K562 (cell line): ENCODE measurements around the gene CNPY4. TPM values are rescaled to one million over a fixed set of nuclear protein-coding genes. Genes with fewer than 3 reads are reported as not detected.
A peak's percentile ranks its signal among the peaks of the same experiment; 100 is the strongest.

ENCODE experiments used
- ARID2 ChIP-seq: fragments of 450-650 bp; IDR thresholded peaks from 2 replicates; pipeline ENCODE4 v1.6.1; 2017; ENCODE audit warnings: antibody characterized with exemption, mild to moderate bottlenecking
- CBX2 ChIP-seq: fragments of 200-600 bp; sonication (generic); IDR thresholded peaks from one replicate; pipeline ENCODE4 v1.6.1; 2012; ENCODE audit warnings: mild to moderate bottlenecking, low read length, inconsistent platforms; ENCODE audit not compliant: insufficient read depth, poor library complexity, severe bottlenecking
- CTCF ChIP-seq, 3 experiments: IDR thresholded peaks in 2 of 3; conservative IDR thresholded peaks in 1 of 3; 2 replicates each; pipeline ENCODE4 v1.5.1; 2011 to 2012; ENCODE audit warnings: low read length in 3 of 3, mild to moderate bottlenecking in 3 of 3, control low read depth in 2 of 3, improper control_type of control experiment in 1 of 3, inconsistent platforms in 1 of 3, low read depth in 1 of 3, mixed read lengths in 1 of 3, moderate library complexity in 1 of 3; ENCODE audit not compliant: insufficient read depth in 2 of 3
- HINFP ChIP-seq: fragments of 450-650 bp; conservative IDR thresholded peaks from 2 replicates; pipeline ENCODE4 v1.6.1; 2016; ENCODE audit warnings: missing genetic modification characterization, low read depth, mild to moderate bottlenecking, control low read depth, missing compliant biosample characterization
- KLF13 ChIP-seq: fragments of 450-650 bp; IDR thresholded peaks from 2 replicates; pipeline ENCODE4 v1.6.1; 2016; ENCODE audit warnings: missing genetic modification characterization, low read depth, mild to moderate bottlenecking, missing compliant biosample characterization, moderate library complexity, borderline replicate concordance
- MCM7 ChIP-seq, 2 experiments: fragments of 450-650 bp; IDR thresholded peaks; 2 replicates each; pipeline ENCODE4 v1.6.1; 2016 to 2018
- MLX ChIP-seq, 2 experiments: fragments of 450-650 bp in 1 of 2; sonication (generic) in 1 of 2; formaldehyde crosslinking; conservative IDR thresholded peaks; 2 replicates each; pipeline versions ENCODE4 v1.4.0 to v1.8.1; 2020 to 2022; ENCODE audit warnings: mild to moderate bottlenecking in 1 of 2, missing genetic modification reagents in 1 of 2
- NFYB ChIP-seq: IDR thresholded peaks from 2 replicates; pipeline ENCODE4 v1.6.1; 2011; ENCODE audit warnings: mild to moderate bottlenecking, moderate library complexity; ENCODE audit not compliant: insufficient read length; ENCODE audit errors: extremely low read depth
- TCF7 ChIP-seq: sonication (generic); IDR thresholded peaks from 2 replicates; pipeline ENCODE4 v1.6.1; 2016; ENCODE audit warnings: antibody characterized with exemption, borderline replicate concordance
- THRAP3 ChIP-seq: fragments of 450-650 bp; IDR thresholded peaks from 2 replicates; pipeline ENCODE4 v1.6.1; 2016; ENCODE audit warnings: mild to moderate bottlenecking, inconsistent platforms, borderline replicate concordance
- TRIM25 ChIP-seq: fragments of 450-650 bp; IDR thresholded peaks from 2 replicates; pipeline ENCODE4 v1.7.0; 2016; ENCODE audit warnings: borderline replicate concordance
- ZNF696 ChIP-seq: fragments of 250-450 bp; sonication (Bioruptor Pico); conservative IDR thresholded peaks from 2 replicates; pipeline ENCODE4 v1.4.0; 2020; ENCODE audit warnings: mild to moderate bottlenecking, moderate library complexity
- polyA plus RNA-seq, 8 experiments: library from polyadenylated mRNA; depleted of rRNA in 4 of 8; stranded (reverse) in 5 of 8; unstranded in 3 of 8; fragments of >200 nt; fragmentation: Nextera tagmentation in 2 of 8; fragmentation: Illumina TruSeq in 1 of 8; extraction: Ambion mirVana in 2 of 8; extraction: Trizol in 1 of 8; gene quantifications; 2 replicates each; pipeline versions ENCODE4 v1.2.1 to v1.2.3, GENCODE V29; 2011 to 2014; ENCODE audit warnings: inconsistent platforms in 1 of 8, missing spikeins in 1 of 8
- total RNA-seq, 7 experiments: library from RNA; depleted of rRNA in 6 of 7; stranded (reverse); fragments of >200 nt in 6 of 7; fragmentation: Illumina TruSeq in 2 of 7; extraction: Trizol in 2 of 7; gene quantifications; 2 replicates each; pipeline versions ENCODE4 v1.2.1 to v1.2.3, GENCODE V29; 2011 to 2021; ENCODE audit warnings: low replicate concordance in 1 of 7
- TF ChIP-seq, protein P1 (sequence below): sonication (generic); IDR thresholded peaks from 2 replicates; pipeline ENCODE4 v1.6.1; 2016
- TF ChIP-seq, protein P2 (sequence below): fragments of 450-650 bp; IDR thresholded peaks from 2 replicates; pipeline ENCODE4 v1.6.1; 2018; ENCODE audit not compliant: partially characterized antibody

The CNPY4 gene
- total and polyA plus RNA-seq, 9 of the 15 experiments (the other 6 are each of a cell fraction or from before 2014, with no cell fraction given), result 1.9 to 11.2 (median 7.0) TPM

- TF ChIP-seq THRAP3 (no peak; the same call in 1 of the 2 replicates), CBX2 (no peak), ARID2 (no peak), HINFP (tag) (no peak), ZNF696 (no peak), TCF7 (no peak), KLF13 (tag) (no peak), NFYB (no peak), TRIM25 (no peak), CTCF (IDR thresholded peaks at IDR 0.05 in 2 of 3, conservative IDR thresholded peaks at IDR 0.05 in 1 of 3; ENCODE audit: insufficient read depth in 2 of 3, low read depth in 1 of 3, low read length in 3 of 3) (peak in 1 of 3 experiments; percentile 25; a peak in 1 of 6 replicates), MLX (CRISPR knock-in tag; conservative IDR thresholded peaks at IDR 0.05) (no peak), MCM7 (IDR thresholded peaks at IDR 0.05) (no peak)
- TF ChIP-seq, protein P1, sequence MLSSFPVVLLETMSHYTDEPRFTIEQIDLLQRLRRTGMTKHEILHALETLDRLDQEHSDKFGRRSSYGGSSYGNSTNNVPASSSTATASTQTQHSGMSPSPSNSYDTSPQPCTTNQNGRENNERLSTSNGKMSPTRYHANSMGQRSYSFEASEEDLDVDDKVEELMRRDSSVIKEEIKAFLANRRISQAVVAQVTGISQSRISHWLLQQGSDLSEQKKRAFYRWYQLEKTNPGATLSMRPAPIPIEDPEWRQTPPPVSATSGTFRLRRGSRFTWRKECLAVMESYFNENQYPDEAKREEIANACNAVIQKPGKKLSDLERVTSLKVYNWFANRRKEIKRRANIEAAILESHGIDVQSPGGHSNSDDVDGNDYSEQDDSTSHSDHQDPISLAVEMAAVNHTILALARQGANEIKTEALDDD, result no peak
- TF ChIP-seq, protein P2, sequence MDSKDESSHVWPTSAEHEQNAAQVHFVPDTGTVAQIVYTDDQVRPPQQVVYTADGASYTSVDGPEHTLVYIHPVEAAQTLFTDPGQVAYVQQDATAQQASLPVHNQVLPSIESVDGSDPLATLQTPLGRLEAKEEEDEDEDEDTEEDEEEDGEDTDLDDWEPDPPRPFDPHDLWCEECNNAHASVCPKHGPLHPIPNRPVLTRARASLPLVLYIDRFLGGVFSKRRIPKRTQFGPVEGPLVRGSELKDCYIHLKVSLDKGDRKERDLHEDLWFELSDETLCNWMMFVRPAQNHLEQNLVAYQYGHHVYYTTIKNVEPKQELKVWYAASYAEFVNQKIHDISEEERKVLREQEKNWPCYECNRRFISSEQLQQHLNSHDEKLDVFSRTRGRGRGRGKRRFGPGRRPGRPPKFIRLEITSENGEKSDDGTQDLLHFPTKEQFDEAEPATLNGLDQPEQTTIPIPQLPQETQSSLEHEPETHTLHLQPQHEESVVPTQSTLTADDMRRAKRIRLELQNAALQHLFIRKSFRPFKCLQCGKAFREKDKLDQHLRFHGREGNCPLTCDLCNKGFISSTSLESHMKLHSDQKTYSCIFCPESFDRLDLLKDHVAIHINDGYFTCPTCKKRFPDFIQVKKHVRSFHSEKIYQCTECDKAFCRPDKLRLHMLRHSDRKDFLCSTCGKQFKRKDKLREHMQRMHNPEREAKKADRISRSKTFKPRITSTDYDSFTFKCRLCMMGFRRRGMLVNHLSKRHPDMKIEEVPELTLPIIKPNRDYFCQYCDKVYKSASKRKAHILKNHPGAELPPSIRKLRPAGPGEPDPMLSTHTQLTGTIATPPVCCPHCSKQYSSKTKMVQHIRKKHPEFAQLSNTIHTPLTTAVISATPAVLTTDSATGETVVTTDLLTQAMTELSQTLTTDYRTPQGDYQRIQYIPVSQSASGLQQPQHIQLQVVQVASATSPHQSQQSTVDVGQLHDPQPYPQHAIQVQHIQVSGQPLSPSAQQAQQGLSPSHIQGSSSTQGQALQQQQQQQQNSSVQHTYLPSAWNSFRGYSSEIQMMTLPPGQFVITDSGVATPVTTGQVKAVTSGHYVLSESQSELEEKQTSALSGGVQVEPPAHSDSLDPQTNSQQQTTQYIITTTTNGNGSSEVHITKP, result peak; percentile 99
Measured at GRCh38 chr7:100126931-100127865, 7.8 kb downstream of the CNPY4 start, which contains the start of gene MBLAC1 (continued).
